ENCODE data around the gene ANAPC7.
"Not testable (repeated sequence)": the region's sequence is repeated elsewhere in the genome, so short reads cannot be mapped to it uniquely, and the experiment has no call there.

ANAPC7 gene

DNA sequence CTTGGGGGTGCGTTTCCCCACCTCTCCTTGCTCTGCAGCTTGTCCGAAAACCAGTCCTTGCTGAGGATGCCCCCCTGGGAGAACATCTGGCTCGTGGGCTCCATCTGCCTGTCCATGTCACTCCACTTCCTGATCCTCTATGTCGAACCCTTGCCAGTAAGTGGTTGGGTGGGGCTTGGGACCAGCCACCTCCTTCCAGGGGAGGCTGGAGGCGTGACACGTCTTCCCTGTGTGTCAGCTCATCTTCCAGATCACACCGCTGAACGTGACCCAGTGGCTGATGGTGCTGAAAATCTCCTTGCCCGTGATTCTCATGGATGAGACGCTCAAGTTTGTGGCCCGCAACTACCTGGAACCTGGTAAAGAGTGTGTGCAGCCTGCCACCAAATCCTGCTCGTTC lies 57.5 kb downstream of the ANAPC7 start:
- no peak for DNase-seq

DNA sequence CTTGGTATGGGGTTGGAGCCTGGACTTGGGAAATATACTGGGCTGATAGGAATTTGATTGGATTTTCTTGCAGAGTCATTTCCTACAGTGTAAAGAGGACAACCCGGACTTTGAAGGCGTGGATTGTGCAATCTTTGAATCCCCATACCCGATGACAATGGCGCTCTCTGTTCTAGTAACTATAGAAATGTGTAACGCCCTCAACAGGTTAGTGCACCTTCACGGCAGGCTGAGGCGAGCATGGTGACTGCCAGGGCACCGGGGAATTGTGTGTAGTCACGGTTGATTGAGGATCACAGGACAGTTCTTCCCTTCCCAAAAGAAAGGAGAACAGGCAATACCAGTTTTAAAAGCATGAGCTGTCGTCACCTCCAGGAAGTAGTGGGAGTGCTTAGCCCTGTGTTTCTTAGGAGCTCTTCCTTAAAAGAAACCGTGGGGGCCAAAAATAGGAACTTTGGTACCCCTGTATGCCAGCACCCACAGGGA lies 58.3 kb downstream of the ANAPC7 start:
- DNase-seq, result no peak

DNA sequence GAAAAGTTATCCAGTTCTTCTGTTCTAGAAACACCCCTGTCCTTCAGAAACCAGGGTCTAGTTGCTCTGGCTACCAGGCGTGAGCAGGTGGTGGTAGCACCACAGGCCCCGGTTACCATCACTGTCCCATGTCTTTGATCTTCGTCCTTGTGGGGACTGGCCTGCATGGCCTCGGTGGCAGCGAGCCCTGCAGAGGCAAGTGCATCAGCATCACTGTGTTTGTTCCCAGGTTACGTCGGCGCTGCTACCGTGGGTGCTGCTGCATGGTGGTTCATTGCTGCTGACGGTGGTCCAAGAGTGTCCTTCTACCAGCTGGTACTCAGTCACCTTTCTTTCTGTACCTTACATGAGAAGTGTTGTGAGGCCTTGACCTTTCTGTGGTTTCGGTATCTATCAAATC lies 58.9 kb downstream of the ANAPC7 start:
- no peak for DNase-seq

DNA sequence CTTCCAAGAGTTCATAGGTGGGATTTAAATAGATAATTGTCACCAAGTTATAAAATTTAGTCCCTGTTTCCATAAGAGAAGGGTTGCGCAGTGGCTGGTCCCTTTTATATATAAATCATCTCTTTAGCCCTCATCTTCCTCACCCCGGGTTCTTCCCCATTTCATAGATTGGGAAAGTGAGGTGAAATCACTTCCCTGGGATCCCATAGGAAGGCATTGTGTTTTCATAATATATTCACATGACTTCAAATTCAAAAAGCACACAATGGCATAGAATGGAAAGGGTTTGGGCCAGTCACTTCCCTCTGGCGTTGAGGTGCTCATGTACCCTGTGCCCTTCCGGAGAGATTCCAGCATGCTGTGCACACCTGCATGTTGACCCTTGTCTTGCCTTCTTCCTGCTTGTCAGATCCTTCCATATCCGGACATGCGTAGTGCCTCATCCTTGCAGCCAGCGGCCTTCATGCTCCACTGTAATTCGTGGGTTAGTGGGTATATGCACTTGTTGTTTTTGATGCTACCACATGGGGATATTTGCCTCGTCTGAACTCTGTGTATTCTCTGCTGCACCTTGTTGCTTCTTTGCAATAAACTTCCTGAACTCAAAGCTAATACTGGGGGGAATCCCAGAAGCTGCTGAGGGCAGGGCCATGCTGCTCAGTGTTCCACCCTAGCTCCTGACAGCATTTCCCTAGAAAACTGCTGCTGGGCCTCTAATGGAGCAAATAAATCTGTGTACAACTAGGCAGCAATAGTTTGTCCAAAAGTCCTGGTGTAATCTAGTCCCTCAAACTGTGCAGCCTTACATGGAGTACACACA lies 59.6 kb downstream of the ANAPC7 start:
- DNase-seq, result no peak

DNA sequence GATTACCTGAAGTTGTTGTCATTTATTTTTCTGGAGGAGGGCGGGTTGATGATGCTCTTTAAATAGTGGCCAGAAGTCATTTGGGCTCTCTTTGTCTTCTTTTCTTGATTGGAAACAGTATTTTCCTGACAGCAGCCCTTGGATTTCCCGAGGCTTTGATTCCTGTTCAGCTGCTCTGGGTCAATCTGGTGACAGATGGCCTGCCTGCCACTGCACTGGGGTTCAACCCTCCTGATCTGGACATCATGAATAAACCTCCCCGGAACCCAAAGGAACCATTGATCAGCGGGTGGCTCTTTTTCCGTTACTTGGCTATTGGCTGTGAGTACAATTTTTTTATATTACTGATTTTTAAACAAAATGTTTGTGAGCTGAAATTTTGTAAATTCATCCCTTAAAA lies 60.4 kb downstream of the ANAPC7 start:
- no peak for DNase-seq

DNA sequence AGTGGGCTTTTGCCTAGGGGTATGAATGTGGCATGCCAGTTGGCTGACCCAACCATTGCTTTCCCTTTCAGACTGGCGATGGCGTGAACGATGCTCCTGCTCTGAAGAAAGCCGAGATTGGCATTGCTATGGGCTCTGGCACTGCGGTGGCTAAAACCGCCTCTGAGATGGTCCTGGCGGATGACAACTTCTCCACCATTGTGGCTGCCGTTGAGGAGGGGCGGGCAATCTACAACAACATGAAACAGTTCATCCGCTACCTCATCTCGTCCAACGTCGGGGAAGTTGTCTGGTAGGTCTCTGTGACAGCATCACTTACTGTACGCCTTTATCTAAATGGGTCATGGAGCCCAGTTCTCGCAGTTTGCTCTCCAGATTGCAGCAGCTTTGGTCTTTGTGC lies 61.4 kb downstream of the ANAPC7 start:
- no peak for DNase-seq

DNA sequence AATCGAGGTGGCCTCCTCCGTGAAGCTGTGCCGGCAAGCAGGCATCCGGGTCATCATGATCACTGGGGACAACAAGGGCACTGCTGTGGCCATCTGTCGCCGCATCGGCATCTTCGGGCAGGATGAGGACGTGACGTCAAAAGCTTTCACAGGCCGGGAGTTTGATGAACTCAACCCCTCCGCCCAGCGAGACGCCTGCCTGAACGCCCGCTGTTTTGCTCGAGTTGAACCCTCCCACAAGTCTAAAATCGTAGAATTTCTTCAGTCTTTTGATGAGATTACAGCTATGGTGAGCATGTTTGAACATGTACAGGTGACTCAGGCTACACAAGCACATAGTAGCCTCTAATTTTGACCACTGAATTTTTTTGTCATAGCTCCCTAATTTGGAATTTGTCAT lies 62.8 kb downstream of the ANAPC7 start:
- DNase-seq, result no peak

DNA sequence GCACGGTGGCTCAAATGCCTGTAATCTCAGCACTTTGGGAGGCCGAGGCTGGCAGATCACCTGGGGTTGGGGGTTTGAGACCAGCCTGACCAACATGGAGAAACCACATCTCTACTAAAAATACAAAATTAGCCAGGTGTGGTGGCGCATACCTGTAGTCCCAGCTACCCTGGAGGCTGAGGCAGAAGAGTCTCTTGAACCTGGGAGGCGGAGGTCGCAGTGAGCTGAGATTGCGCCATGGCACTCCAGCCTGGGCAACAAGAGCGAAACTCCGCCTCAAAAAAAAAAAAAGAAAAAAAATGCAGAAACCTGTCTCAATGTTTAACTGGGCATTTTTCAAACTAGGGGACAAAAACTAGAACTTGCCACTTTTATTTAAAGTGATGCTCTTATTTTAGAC lies 63.2 kb downstream of the ANAPC7 start:
- DNase-seq, result not testable (repeated sequence)

DNA sequence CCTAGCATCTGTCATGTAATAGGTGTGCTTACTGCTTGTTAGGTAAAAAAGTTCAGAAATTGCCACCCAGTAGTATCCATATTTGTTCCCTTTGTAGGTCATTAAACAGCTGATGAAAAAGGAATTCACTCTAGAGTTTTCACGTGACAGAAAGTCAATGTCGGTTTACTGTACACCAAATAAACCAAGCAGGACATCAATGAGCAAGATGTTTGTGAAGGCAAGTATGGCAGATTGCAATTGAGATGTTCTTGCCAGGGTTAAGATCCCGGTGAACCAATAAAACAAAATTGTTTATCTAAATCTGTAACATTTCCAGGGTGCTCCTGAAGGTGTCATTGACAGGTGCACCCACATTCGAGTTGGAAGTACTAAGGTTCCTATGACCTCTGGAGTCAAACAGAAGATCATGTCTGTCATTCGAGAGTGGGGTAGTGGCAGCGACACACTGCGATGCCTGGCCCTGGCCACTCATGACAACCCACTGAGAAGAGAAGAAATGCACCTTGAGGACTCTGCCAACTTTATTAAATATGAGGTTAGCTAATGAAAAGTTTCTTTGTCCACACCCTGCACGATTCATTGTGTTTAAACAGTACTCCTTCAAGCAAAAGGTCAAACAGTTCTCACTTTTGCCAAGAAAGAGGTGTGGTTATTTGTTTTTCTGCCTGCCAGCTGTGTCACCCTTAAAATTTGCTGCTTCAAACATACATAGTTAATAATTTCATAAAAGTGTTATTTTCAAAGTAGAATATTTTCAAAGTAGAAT lies 64.1 kb downstream of the ANAPC7 start:
- DNase-seq, result no peak

DNA sequence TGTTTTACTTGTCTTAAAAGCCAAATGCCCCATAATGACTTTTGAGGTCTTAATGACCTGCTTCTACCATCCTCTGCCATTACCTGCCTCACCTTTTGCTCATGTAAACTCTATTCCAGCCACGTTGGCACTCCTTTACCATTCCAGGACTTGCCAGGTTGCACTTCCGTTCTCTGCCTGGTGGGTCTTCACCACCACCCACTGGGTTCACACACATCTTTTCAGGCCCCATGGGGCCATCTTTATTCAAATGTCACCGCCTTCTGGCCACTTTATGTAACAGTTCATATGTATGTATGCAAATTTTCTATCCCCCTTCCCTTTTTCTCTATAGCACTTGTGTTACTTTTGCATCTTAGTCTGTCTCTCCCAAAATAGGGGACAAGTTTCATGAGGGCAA lies 64.8 kb downstream of the ANAPC7 start:
- DNase-seq, result no peak

DNA sequence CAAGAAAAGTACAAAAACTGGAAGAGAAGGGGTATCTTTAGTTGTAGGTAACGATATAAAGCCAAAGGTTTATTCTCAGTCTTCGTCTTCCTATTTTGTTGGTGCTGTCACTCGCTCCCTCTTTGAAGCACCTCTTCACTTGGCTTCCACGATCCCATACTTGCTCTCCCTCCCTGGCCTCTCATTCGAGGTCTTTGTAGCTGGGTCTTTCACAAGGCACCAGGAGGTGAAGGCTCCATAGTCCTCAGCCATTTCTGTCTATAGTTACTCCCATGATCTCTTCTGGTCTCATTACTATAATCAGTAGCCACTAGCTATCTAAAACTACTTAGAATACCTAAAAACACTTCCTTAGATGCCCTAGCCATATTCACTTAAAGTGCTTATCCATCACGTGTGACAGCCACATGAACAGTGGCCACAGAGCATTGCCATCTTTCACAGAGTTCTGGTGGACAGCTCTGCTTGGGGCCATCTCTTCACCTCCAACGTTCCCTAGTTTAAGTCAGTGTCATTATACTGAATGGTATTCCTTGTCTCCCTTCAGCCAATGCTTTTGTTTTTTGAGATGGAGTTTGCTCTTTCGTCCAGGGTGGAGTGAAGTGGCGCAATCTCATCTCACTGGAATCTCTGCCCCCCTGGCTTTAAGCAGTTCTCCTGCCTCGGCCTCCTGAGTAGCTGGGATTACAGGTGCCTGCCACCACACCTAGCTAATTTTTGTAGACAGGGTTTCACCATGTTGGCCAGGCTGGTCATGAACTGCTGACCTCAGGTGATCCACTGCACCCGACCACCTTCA lies 65.4 kb downstream of the ANAPC7 start:
- DNase-seq, result no peak

DNA sequence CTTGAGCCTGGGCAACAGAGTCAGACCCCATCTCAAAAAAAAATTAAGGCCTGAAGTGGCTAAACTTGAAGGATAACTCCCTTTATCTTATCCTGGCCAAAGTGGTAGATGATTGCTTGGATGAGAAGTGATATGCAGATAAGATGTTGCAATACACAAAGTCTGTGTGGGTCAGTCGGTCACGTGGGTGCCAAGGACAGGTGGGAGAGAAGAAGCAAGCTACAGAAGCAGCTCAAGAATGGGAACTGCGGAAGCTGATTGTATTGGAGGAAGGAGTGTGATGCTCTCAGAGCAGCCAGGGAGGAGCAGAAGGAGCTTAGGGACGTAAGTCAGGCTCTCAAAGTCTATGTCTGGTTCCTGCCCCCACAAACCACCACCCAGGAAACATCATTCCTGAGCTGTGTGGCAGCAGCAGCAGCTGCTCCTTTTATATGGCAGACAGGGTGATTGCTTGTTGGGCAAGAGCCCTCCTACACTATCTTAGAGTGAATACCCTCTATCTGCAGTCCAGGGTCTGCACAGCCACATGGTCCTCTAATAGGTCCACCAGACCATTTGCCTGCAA lies 67.9 kb downstream of the ANAPC7 start:
- no peak for DNase-seq

DNA sequence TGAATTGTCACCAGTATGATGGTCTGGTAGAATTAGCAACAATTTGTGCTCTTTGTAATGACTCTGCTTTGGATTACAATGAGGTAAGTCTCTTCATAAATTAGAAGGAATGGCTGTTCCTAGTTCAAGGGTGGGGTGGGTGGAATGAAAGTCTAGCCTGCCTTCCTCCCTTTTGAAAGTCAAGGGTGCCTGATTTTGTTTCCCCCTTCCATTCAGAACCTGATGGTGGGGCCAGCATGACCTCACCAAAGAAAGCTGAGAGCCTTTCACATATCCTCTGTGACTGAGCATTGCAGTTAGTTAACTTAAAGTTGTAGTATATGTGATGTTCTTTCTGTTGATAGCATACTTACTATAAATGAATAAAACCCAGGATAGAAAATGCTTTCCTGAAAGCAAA lies 70.3 kb downstream of the ANAPC7 start:
- no peak for DNase-seq

DNA sequence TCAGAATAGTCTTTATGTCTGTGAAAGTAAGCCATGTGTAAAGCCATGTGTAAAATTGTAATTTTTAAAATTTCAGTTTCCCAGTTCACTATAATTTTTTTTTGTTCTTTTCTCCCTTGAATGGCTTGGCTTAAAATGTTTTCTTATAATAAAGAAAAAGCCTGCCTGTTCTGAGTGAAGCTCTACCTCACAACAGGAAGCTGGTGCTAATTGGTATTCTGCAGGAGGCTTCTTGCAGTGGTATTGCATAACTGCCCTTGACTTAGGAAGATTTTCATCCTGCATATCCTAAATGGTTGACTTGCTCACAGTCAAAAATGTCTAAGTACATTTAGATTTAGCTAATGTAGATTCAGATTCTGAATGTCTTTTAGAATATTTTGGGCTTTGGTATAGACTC lies 73.0 kb downstream of the ANAPC7 start:
- no peak for DNase-seq

DNA sequence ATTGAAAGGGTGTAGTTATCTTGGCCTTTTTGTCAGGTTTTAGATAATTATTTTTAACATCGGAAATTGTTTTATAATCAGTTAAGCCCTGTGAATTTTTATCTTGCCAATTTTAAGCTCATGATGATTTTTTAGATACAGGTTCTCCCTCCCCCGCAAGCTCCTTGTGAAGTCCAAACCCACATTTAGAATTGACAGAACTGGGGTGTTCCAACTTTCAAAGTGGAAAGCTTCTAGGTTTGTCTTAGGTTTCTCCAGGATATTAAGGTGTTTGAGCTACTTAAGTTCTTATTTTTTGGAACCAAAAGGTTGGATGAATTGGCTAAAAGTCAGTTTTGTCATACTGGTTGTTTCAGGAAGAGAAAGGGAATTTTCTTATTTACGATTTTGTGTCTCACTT lies 73.4 kb downstream of the ANAPC7 start:
- no peak for DNase-seq

DNA sequence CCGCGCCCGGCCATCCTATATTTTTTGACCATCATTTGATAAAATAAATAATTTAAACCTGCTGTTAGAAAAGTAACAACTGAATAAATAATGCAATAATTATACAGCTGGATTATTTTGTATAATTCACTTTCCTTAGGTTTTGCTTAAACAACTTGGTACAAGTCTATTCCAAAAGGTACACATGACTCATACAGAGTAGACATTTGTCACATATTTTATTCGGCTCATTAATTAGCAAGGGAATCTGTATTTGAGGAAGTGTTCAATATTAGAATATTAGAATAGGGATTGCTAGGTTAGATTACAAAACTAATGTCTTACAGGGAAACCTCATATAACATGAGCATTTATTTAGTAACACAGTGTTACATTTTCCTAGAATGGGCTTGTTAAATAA lies 73.8 kb downstream of the ANAPC7 start:
- DNase-seq, result no peak

Data from NCI-H524 treated with DMSO at 0.1 percent for 48 hours (cell line).